GM13977 (cell line): ENCODE results near the gene TOP3A.

Experiments used
- DNase-seq: peaks from one replicate; pipeline ENCODE4 v3.0.0; 2012; ENCODE audit warnings: low spot score
- in situ Hi-C: fragments of 300-500 bp; cut with MboI; formaldehyde crosslinking; loops from one replicate; pipeline ENCODE4 v1.12.0; 2022; ENCODE audit warnings: low sequenced_read_pairs, low pct_unique_long_range_greater_than_20kb, mixed read lengths, inconsistent platforms; ENCODE audit not compliant: unreplicated experiment
- TF ChIP-seq, protein P1 (sequence below): IDR thresholded peaks from 2 replicates; pipeline ENCODE4 v1.5.1; 2012; ENCODE audit warnings: mild to moderate bottlenecking, control low read depth; ENCODE audit not compliant: insufficient read depth; ENCODE audit errors: extremely low read depth, missing control alignments

The TOP3A gene

DNA sequence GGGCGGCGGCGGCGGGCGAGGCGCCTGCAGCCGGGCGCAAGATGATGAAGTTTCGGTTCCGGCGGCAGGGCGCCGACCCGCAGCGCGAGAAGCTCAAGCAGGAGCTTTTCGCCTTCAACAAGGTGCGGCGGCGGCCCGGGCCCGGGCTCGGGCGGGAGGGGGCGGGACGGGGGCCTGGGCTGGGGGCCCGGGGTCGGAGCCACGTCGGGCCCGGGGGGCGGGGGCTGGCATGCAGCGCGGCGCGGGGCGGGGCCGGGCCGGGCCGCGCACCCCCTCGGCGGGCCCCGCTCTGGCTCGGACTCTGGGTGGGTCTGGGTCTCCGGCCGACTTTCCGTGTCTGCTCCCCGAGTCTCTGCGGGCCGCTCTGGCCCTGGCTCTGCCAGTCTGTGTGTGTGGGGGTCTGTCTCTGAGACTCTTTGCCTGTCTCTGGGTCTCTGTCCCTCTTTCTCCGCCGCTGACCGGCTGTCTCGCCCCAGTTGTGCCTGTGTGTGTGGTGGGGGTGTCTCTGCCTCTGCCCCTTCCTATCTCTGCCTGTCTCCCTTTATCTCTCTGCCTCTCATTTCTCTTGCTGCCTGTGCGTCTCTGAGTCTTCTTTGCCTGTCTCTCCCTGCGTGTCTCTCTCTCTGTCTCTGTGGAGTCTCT is 89.0 kb downstream of the TOP3A start:
- TF ChIP-seq, protein P1, sequence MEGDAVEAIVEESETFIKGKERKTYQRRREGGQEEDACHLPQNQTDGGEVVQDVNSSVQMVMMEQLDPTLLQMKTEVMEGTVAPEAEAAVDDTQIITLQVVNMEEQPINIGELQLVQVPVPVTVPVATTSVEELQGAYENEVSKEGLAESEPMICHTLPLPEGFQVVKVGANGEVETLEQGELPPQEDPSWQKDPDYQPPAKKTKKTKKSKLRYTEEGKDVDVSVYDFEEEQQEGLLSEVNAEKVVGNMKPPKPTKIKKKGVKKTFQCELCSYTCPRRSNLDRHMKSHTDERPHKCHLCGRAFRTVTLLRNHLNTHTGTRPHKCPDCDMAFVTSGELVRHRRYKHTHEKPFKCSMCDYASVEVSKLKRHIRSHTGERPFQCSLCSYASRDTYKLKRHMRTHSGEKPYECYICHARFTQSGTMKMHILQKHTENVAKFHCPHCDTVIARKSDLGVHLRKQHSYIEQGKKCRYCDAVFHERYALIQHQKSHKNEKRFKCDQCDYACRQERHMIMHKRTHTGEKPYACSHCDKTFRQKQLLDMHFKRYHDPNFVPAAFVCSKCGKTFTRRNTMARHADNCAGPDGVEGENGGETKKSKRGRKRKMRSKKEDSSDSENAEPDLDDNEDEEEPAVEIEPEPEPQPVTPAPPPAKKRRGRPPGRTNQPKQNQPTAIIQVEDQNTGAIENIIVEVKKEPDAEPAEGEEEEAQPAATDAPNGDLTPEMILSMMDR: no peak
- in situ Hi-C loops: no loop called here
- no peak for DNase-seq

DNA sequence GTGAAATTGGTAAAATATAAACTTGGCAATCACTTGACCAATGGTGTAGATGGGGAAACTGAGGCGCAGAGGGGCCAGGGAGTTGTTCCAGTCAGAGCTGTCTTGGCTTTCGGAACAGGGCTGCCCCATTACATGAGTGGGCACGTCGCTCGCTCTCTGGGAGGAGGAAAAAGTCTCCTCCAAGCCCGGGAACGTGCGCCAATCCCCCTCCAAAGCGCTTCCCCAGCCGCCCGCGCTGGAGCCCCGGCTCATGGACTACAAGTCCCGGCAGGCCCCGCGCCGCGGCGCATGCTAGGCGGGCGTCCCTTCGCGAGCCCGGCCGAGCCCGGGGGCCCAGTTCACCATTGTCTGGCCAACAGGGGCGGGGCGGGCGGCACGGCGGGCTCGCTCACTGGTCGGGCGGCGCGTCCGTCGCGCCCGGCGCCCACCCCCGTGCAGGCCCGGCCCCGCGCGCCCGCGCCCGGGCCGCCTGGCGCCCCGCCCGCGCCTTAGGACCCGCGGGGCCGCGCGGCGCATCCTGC is 89.6 kb downstream of the TOP3A start, which contains the start of gene LLGL1:
Gene LLGL1 (plus strand): TSS at position 515 of the 521 bp plus-strand sequence. CDS start 48 bp downstream, outside the sequence.
- peak; percentile 100 for DNase-seq
- in situ Hi-C loops: no loop called here
- TF ChIP-seq, protein P1: no peak

GRCh38 chr17:18224387-18225120 is 90.2 kb downstream of the TOP3A start:
- DNase-seq: no peak
- TF ChIP-seq, protein P1: no peak
- in situ Hi-C loops: no loop called here

DNA sequence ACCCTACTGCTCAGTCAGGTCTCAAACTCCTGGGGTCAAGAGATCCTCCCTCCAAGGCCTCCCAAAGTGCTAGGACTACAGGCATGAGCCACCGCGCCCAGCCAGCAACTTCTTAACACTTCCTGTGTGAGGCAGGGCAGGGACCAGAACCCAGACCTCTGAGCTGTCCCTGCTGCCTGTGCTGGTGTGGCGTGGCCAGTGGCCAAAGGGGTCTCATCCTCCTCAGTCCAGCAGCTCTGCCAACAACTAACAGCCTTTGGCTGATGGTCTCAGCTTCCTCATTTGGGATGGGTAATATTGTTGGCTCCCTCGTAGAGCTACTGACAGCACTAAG is 90.8 kb downstream of the TOP3A start:
- in situ Hi-C loops: no loop called here
- TF ChIP-seq, protein P1: no peak
- DNase-seq: no peak
